Mesendoderm (in vitro differentiated cells): ENCODE measurements around the gene ELANE.

ENCODE experiments used
- DNase-seq: peaks from one replicate; pipeline ENCODE4 v3.0.0; 2013
- H2AK5ac ChIP-seq: 2 replicates; pipeline ENCODE4 v1.6.1; 2013; ENCODE audit warnings: low read length, inconsistent platforms
- H2BK120ac ChIP-seq: 2 replicates; pipeline ENCODE4 v1.6.1; 2013; ENCODE audit warnings: low read depth, mild to moderate bottlenecking, low read length, moderate library complexity, mixed read lengths
- H2BK15ac ChIP-seq: replicated peaks from 2 replicates; pipeline ENCODE4 v1.6.1; 2013; ENCODE audit warnings: low read depth, mild to moderate bottlenecking, moderate library complexity
- H2BK5ac ChIP-seq: 2 replicates; pipeline ENCODE4 v1.6.1; 2013; ENCODE audit warnings: low read length, inconsistent platforms
- H3K18ac ChIP-seq: 2 replicates; pipeline ENCODE4 v1.6.1; 2013; ENCODE audit warnings: mild to moderate bottlenecking, low read length, mixed read lengths
- H3K23ac ChIP-seq: one replicate; pipeline ENCODE4 v1.6.1; 2013; ENCODE audit warnings: low read length
- H3K27ac ChIP-seq: 2 replicates; pipeline ENCODE4 v1.5.1; 2013; ENCODE audit warnings: low read depth, mild to moderate bottlenecking, inconsistent platforms, low read length, moderate library complexity
- H3K27me3 ChIP-seq: 2 replicates; pipeline ENCODE4 v1.6.1; 2013; ENCODE audit warnings: low read length, control low read depth, mild to moderate bottlenecking, inconsistent platforms; ENCODE audit not compliant: insufficient read depth, poor library complexity
- H3K36me3 ChIP-seq: 2 replicates; pipeline ENCODE4 v1.6.1; 2013; ENCODE audit warnings: low read length, inconsistent platforms; ENCODE audit not compliant: control insufficient read depth, insufficient read depth
- H3K4ac ChIP-seq: one replicate; pipeline ENCODE4 v1.6.1; 2013; ENCODE audit warnings: low read depth, mild to moderate bottlenecking, low read length, moderate library complexity
- H3K4me1 ChIP-seq: 2 replicates; pipeline ENCODE4 v1.6.1; 2013; ENCODE audit warnings: low read depth, low read length, inconsistent platforms; ENCODE audit not compliant: control insufficient read depth
- H3K4me2 ChIP-seq: 2 replicates; pipeline ENCODE4 v1.6.1; 2013; ENCODE audit warnings: low read length
- H3K4me3 ChIP-seq: 2 replicates; pipeline ENCODE4 v1.5.1; 2013; ENCODE audit warnings: mild to moderate bottlenecking, low read length
- H3K56ac ChIP-seq: one replicate; pipeline ENCODE4 v1.6.1; 2013; ENCODE audit warnings: low read length
- H3K79me1 ChIP-seq: 2 replicates; pipeline ENCODE4 v1.6.1; 2013; ENCODE audit warnings: low read length, inconsistent platforms
- H3K79me2 ChIP-seq: 2 replicates; pipeline ENCODE4 v1.6.1; 2013; ENCODE audit warnings: mild to moderate bottlenecking, low read length; ENCODE audit not compliant: control insufficient read depth, insufficient read depth
- H3K9ac ChIP-seq: 2 replicates; pipeline ENCODE4 v1.6.1; 2013; ENCODE audit warnings: low read length, inconsistent platforms
- H4K5ac ChIP-seq: one replicate; pipeline ENCODE4 v1.6.1; 2013; ENCODE audit warnings: low read length
- H4K8ac ChIP-seq: one replicate; pipeline ENCODE4 v1.6.1; 2013; ENCODE audit warnings: low read depth, mild to moderate bottlenecking, control low read depth, low read length, moderate library complexity
- WGBS: extraction: QIAGEN DNeasy Blood & Tissue Kit; methylation state at CpG from one replicate; pipeline ENCODE4 v1.1.7; 2013; ENCODE audit warnings: low lambda C conversion rate, missing lambda C conversion rate; ENCODE audit not compliant: insufficient coverage; ENCODE audit errors: extremely low coverage; 5-methylcytosine and 5-hydroxymethylcytosine counted together

Gene ELANE

DNA sequence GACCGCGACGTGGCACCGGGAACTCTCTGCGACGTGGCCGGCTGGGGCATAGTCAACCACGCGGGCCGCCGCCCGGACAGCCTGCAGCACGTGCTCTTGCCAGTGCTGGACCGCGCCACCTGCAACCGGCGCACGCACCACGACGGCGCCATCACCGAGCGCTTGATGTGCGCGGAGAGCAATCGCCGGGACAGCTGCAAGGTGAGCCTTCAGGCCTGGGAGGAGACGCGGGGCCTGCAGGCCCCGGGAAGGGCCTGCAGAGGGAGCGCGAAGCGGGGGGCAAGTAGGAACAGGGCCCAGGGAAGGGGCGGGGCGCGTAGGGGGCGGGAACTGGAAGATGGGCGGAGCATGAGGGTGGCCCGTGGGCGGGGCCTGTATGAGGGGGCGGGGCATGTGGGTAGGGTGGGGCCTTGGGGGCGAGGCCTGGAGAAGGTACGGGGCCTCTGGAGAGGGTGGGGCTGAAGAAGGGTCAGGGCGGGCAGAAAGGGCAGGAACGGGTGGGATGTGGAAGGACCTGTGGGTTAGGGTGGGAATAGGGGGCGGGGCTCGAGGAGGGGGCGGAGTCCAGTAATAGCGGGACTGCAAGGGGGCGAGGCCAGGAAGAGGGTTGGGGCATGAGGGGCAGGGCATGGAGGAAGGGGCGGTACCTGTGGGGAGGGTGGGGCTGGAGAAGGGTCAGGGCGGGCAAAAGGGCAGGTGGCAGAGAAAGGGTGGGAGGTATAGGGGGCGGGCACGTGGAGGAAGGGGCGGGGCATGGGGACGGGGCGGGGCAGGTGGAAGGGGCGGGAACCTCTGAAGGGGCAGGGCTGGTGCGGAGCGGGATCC, 9.9 kb downstream of the ELANE start:
- no peaks in the 10 kb centered on the region for H3K79me1 ChIP-seq
- H3K4me1 ChIP-seq, result no peaks in the 10 kb centered on the region
- peak; percentile 89 for DNase-seq
- H3K27me3 ChIP-seq, result peaks cover 6% of the 10 kb centered on the region
- peak overlapping the region; percentile 5 for H3K56ac ChIP-seq
- no peak overlapping the region for H4K8ac ChIP-seq
- no peak overlapping the region for H3K18ac ChIP-seq
- H3K4ac ChIP-seq, result no peak overlapping the region
- H3K79me2 ChIP-seq, result no peaks in the 10 kb centered on the region
- H3K23ac ChIP-seq, result no peak overlapping the region
- H2BK5ac ChIP-seq, result no peak overlapping the region
- no peak overlapping the region for H2BK15ac ChIP-seq
- no peak overlapping the region for H3K27ac ChIP-seq
- H2BK120ac ChIP-seq, result no peak overlapping the region
- H3K4me3 ChIP-seq, result no peak overlapping the region
- H3K4me2 ChIP-seq, result no peak overlapping the region
- no peak overlapping the region for H4K5ac ChIP-seq
- H2AK5ac ChIP-seq, result no peak overlapping the region
- no peaks in the 10 kb centered on the region for H3K36me3 ChIP-seq
- no peak overlapping the region for H3K9ac ChIP-seq
- no CpG with 5 or more reads among the region's 60 CpGs for WGBS

DNA sequence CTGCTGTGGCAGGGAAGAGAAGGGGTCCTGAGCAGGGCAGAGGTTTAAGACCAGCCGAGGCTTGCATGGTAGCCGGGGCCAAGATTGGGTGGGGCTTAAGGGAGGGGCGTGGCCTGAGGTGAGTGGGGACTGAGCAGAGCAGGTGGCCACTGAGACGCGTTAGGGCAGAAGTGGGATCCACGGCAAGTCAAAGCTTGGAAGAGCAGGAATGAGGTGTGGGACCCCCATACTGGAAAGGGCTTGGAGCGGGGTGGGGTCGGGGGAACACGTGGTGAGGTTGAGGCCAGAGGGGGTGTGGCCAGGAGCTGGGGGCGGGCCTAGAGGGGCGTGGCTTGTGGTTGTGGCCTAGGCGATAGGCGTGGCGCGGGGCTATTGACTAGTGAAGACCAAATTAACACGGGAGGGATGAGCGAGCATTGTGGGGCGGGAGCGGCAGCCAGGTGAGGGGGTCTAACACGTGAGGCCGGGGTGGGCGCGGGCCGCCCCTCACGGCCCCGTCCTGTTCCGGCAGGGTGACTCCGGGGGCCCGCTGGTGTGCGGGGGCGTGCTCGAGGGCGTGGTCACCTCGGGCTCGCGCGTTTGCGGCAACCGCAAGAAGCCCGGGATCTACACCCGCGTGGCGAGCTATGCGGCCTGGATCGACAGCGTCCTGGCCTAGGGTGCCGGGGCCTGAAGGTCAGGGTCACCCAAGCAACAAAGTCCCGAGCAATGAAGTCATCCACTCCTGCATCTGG, 10.6 kb downstream of the ELANE start:
- Histone ChIP-seq H3K79me1 (no peaks in the 10 kb centered on the region), H2BK5ac (no peak overlapping the region), H3K9ac (no peak overlapping the region), H3K18ac (no peak overlapping the region), H3K4ac (no peak overlapping the region), H3K79me2 (no peaks in the 10 kb centered on the region), H3K4me2 (no peak overlapping the region), H4K8ac (no peak overlapping the region), H3K27me3 (peaks cover 6% of the 10 kb centered on the region), H2AK5ac (no peak overlapping the region), H3K23ac (no peak overlapping the region), H4K5ac (no peak overlapping the region), H3K4me1 (no peaks in the 10 kb centered on the region), H2BK120ac (no peak overlapping the region), H3K56ac (no peak overlapping the region), H3K36me3 (no peaks in the 10 kb centered on the region), H3K4me3 (no peak overlapping the region), H2BK15ac (no peak overlapping the region), H3K27ac (no peak overlapping the region)
- DNase-seq, result peak; percentile 86
- WGBS, result no CpG with 5 or more reads among the region's 48 CpGs

- DNase-seq, result no peak
- no peak overlapping the region for H2AK5ac ChIP-seq
- no peak overlapping the region for H4K5ac ChIP-seq
- H3K27ac ChIP-seq, result no peak overlapping the region
- no peaks in the 10 kb centered on the region for H3K4me1 ChIP-seq
- peaks cover 6% of the 10 kb centered on the region for H3K27me3 ChIP-seq
- H3K23ac ChIP-seq, result no peak overlapping the region
- H4K8ac ChIP-seq, result no peak overlapping the region
- no peak overlapping the region for H3K18ac ChIP-seq
- no peak overlapping the region for H2BK120ac ChIP-seq
- H3K9ac ChIP-seq, result no peak overlapping the region
- H2BK5ac ChIP-seq, result no peak overlapping the region
- no peak overlapping the region for H3K4ac ChIP-seq
- no peaks in the 10 kb centered on the region for H3K36me3 ChIP-seq
- no peak overlapping the region for H3K4me2 ChIP-seq
- no CpG with 5 or more reads among the region's 7 CpGs for WGBS
- no peak overlapping the region for H3K56ac ChIP-seq
- H2BK15ac ChIP-seq, result no peak overlapping the region
- H3K79me1 ChIP-seq, result no peaks in the 10 kb centered on the region
- H3K79me2 ChIP-seq, result no peaks in the 10 kb centered on the region
- H3K4me3 ChIP-seq, result no peak overlapping the region
Observed at GRCh38 chr19:863315-863620, 11.2 kb downstream of the ELANE start.

DNA sequence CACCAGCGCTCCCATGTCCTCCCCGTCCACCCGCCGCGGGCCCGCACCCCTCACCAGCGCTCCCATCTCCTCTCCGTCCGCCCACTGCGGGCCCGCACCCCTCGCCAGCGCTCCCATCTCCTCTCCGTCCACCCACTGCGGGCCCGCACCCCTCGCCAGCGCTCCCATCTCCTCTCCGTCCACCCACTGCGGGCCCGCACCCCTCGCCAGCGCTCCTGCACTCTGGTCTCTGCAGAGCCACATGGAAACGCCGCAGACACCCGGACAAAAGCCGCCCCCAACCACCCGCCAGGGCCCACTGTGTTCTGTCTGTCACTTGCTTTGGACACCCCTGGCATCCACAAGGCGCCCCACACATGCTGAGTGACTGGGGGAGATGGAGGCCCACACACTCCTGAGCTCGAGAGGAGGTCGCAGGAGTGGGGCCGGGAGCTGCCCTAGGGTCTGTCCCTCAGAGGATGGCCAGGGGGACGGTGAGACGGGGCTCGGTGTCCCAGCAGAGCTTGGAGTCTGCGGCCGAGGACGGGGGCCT, 14.7 kb downstream of the ELANE start:
- H3K36me3 ChIP-seq, result peaks cover 2% of the 10 kb centered on the region
- no CpG with 5 or more reads among the region's 38 CpGs for WGBS
- H3K27me3 ChIP-seq, result no peaks in the 10 kb centered on the region

GRCh38 chr19:867301-867793, 15.2 kb downstream of the ELANE start:
- no peak overlapping the region for H4K5ac ChIP-seq
- H3K9ac ChIP-seq, result no peak overlapping the region
- H4K8ac ChIP-seq, result no peak overlapping the region
- H3K79me2 ChIP-seq, result no peaks in the 10 kb centered on the region
- H3K36me3 ChIP-seq, result peaks cover 2% of the 10 kb centered on the region
- H3K4me2 ChIP-seq, result no peak overlapping the region
- no peak overlapping the region for H2AK5ac ChIP-seq
- no peak overlapping the region for H2BK120ac ChIP-seq
- H3K56ac ChIP-seq, result no peak overlapping the region
- no peak overlapping the region for H3K27ac ChIP-seq
- H3K79me1 ChIP-seq, result no peaks in the 10 kb centered on the region
- H3K23ac ChIP-seq, result no peak overlapping the region
- no peaks in the 10 kb centered on the region for H3K4me1 ChIP-seq
- WGBS, result no CpG with 5 or more reads among the region's 16 CpGs
- H2BK5ac ChIP-seq, result no peak overlapping the region
- no peak overlapping the region for H3K4me3 ChIP-seq
- no peak overlapping the region for H3K4ac ChIP-seq
- no peak for DNase-seq
- no peak overlapping the region for H3K18ac ChIP-seq
- H2BK15ac ChIP-seq, result no peak overlapping the region
- H3K27me3 ChIP-seq, result no peaks in the 10 kb centered on the region

More for the DNA sequence above, 14.7 kb downstream of the ELANE start:
- no peak overlapping the region for H3K4me2 ChIP-seq
- no peak overlapping the region for H3K27ac ChIP-seq
- H4K5ac ChIP-seq, result no peak overlapping the region
- no peak overlapping the region for H2BK15ac ChIP-seq
- no peak overlapping the region for H2AK5ac ChIP-seq
- H3K4me3 ChIP-seq, result no peak overlapping the region
- no peaks in the 10 kb centered on the region for H3K4me1 ChIP-seq
- no peaks in the 10 kb centered on the region for H3K79me1 ChIP-seq
- H3K4ac ChIP-seq, result no peak overlapping the region
- H4K8ac ChIP-seq, result no peak overlapping the region
- H3K9ac ChIP-seq, result no peak overlapping the region
- no peaks in the 10 kb centered on the region for H3K79me2 ChIP-seq
- no peak overlapping the region for H3K18ac ChIP-seq
- H3K23ac ChIP-seq, result no peak overlapping the region
- H2BK5ac ChIP-seq, result no peak overlapping the region
- H2BK120ac ChIP-seq, result no peak overlapping the region
- no peak overlapping the region for H3K56ac ChIP-seq
- no peak for DNase-seq
